Measurements from ENCODE around the gene ANKS3.

GRCh38 chr16:4729876-4730275 is 4.2 kb downstream of the ANKS3 start:
- TF ChIP-seq, protein P1, sequence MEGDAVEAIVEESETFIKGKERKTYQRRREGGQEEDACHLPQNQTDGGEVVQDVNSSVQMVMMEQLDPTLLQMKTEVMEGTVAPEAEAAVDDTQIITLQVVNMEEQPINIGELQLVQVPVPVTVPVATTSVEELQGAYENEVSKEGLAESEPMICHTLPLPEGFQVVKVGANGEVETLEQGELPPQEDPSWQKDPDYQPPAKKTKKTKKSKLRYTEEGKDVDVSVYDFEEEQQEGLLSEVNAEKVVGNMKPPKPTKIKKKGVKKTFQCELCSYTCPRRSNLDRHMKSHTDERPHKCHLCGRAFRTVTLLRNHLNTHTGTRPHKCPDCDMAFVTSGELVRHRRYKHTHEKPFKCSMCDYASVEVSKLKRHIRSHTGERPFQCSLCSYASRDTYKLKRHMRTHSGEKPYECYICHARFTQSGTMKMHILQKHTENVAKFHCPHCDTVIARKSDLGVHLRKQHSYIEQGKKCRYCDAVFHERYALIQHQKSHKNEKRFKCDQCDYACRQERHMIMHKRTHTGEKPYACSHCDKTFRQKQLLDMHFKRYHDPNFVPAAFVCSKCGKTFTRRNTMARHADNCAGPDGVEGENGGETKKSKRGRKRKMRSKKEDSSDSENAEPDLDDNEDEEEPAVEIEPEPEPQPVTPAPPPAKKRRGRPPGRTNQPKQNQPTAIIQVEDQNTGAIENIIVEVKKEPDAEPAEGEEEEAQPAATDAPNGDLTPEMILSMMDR (IDR thresholded peaks at IDR 0.05; ENCODE audit: insufficient read depth, low read length, poor library complexity, severe bottlenecking): no peak
- no peak for TF ChIP-seq EZH2phosphoT487 (conservative IDR thresholded peaks at IDR 0.05; ENCODE audit: low read length)

Data from SU-DHL-6 (cell line).